NCI-H510A (cell line): ENCODE results near the gene TMEM174.

Experiments used
- DNase-seq: peaks from one replicate; lab custom pipeline; 2025; lab: John Stamatoyannopoulos, UW

TMEM174 gene

DNA sequence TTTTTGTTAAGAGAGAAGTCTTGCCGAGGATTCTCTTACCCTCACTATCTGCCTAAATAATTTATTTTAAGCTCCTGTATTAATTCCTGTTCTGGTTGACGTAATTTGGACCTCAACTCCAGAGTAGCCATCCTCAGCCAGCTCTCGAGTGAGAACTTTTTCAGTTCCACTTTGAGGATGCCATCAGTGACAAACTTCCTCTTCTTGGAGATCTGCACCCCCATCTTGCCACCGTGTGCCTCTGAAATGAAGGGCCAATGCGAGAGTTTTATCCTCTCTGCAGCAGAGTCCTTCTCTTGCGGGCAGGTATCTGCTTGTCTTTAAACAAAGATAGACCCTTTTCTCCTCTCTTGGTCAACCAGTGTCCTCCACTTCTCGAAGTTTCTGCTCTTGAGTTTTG is 19.5 kb upstream of the TMEM174 start:
- DNase-seq = no peak

DNA sequence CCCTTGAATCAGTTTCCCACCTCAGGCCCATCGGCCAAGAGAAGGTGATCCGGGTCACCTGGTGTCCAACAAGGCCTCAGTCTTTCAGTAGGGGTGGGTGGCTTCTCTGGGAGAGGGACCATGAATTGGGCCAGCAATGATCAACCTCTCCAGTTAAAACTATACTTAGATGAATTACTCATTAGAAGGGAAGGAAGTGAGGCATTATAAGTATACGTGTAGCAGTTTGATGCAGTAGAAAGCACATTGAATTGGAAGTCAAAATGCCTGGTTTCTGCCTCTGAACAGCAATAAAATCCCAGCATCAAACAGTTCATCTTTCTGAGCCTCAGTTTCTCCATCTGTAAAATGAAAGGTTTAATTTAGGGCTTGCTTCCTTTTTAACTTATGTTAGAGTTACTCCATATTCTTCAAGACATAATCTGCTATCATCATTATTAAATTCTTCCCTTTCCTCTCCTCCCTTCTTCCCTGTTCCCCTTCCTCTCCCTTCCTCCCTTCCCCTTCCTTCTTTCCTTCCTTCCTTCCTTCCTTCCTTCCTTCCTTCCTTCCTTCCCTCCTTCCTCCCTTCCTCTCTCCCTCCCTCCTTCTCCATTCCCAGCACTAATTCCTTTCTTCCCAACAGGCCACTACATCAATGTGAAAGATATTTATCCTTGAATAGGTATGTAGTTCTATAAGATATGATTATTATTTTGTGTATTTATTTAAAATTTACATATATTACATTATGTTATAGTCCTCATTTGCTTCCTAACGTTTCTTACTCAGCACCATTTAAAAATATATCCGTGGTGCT is 18.6 kb upstream of the TMEM174 start:
- no peak for DNase-seq

DNA sequence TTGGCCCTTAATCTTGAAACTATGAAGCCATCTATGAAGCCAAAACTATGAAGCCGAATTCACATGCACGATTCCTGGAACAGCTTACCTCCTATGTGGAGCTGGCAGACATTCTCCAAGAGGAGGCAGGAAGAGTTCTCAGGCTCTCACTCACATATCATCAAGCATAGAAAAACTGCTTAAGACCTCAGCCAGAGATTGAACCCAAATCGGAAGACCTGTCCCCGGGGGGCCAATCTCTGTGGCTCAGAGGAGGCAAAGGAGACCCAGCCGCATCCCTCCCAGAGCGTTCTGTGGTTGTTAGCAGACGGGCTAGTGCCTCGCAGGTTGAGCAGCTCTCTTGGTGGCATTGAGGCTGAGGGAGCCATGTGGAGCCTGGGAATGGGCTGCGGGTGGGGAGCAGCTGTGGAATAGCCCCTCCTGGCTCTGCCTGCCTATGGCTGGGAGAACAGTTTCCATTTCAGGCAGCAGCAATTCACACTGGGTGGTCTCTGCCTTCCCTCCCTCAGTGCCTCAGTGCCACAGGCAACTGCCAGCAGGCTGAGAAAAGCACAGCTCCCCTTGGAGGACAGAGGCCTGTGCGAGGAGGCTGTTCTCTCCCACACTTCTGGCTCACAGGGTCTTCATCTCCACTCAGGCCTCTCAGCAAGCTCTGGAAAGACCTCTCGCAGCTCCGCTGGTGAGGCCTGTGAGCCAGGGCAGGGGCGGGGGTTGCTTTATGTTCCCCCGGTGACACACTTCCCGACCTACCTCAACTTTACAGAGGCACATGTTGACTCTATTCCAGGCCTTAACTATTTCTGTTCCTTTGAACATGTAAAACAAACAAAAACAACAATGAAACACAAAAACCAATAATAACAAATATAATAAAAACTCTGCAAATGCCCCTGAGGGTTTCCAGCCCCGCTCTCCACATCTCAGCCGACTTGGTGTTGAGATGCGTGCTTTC is 17.4 kb upstream of the TMEM174 start:
- no peak for DNase-seq

DNA sequence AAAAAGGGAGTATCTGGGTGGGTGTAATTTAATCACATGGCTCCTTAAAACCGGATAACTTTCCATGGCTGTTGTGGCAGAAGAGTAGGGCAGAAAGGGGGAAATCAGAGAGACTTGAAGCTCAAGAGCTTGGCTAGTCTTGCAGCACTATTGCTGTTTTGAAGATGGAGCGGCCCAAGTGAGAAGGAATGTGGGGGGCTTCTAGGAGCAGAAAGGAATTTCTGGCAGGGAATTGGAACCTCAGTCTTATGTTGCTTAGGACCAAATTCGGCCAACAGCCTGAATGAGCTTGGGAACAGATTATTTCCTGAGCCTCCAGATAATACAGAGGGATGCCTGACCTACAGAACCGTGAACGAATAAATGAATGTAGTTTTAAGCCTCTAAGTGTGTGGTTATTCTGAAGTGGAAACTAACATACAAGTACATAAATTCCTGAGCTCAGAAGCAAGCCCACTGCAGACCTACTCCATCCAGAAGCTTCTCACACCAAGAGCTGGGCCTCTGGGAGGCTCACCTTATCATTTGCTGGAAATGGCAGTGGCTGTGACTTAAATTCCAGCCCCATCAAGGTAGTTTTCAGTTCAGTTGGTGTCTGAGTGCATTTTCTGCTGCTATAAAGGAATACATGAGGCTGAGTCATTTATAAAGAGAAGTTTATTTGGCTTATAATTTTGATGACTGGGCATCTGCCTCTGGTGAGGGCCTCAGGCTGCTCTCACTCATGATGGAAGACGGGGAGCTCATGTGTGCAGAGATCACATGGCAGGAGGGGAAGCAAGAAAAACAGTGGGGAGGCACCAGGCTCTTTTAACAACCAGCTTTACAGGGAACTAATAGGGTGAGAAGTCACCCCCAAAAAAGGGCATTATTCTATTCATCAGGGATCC is 15.3 kb upstream of the TMEM174 start:
- no peak for DNase-seq

DNA sequence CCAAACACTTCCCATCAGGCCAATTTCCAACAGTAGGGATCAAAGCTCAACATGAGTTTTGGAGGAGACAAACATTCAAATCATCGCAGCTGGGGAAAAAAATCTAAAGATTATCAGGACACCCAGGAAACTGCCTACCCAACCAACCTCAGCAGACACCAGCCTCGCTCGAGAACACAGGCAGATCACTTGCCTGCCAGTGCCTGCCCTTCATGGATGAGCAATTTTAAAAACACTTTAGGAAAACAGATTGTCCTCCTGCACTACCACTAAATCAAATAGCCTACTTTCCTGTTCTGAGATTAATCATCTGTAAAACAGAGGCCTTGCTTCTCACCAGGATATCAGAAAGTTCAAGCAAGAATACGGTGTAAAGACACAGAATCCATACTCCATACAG is 14.7 kb upstream of the TMEM174 start:
- peak; percentile 12 for DNase-seq

DNA sequence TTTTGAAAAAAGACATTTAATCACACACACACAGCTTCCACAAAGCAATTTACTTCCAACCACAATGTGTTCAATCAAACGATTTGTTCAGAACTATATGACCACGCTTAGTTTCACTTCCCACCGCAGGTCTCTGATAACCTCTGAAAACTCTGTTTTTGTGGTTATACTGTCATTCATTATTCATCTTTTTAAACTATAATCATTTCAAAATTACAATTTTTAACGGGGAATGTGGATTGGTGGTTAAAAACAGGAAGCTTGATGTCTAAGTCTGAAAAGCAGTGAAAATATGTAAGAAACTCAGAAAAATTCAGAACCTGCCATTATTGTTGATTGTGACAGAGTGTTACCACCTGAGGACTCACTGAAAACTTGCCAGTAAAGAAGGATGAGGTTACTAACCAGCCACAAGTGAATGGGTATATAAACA is 12.7 kb upstream of the TMEM174 start:
- DNase-seq = no peak

DNA sequence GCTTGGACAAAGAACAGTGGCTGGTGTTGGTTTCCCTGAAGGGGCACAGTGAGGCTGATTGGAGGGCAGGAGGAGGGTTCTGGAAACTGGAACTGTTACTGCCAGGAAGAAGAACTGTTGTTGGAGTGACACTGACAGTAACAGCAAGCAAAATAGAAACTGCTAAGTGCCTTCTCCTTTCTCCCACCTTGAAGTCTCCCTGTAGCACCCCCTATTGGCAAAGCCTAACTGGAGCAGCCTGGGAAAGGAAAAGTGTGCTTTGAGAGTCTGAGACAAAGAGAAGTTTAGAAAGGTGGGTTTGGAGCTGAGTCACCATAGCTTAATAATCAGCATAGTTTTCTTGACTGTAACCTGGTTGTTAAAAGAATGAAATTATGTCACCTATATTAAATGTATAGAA is 2.5 kb upstream of the TMEM174 start:
- no peak for DNase-seq

DNA sequence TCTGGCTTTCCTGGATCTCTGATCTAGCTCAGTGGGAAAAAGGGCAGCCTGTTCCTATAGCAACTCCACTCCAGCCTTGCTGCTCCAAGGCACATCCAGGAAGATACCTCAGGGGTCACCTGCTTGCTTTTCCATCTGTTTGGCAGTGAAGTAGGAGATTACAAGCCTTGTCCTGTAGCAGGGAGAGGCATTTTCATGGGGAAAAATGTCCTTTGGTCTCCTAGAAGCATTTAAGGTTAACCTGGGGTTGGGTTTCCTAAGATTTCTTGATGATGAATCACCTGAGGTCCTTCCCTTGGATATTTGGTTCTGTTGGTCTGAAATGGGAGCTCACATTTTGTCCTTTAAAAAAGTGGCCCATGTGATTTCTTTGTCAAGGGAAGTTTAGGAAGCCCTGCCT is 1.5 kb upstream of the TMEM174 start:
- no peak for DNase-seq

DNA sequence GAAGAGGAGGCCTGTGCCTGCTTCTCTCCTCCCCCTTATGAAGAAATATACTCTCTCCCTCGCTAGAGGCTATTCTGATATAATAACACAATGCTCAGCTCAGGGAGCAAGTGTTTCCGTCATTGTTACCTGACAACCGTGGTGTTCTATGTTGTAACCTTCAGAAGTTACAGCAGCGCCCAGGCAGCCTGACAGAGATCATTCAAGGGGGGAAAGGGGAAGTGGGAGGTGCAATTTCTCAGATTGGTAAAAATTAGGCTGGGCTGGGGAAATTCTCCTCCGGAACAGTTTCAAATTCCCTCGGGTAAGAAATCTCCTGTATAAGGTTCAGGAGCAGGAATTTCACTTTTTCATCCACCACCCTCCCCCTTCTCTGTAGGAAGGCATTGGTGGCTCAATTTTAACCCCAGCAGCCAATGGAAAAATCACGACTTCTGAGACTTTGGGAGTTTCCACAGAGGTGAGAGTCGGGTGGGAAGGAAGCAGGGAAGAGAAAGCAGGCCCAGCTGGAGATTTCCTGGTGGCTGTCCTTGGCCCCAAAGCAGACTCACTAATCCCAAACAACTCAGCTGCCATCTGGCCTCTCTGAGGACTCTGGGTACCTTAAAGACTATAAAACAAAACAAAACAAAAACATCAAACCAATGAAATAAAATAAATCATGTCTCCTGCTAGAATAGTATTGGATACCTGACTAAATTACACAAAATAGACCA is 1.3 kb downstream of the TMEM174 start:
- no peak for DNase-seq

DNA sequence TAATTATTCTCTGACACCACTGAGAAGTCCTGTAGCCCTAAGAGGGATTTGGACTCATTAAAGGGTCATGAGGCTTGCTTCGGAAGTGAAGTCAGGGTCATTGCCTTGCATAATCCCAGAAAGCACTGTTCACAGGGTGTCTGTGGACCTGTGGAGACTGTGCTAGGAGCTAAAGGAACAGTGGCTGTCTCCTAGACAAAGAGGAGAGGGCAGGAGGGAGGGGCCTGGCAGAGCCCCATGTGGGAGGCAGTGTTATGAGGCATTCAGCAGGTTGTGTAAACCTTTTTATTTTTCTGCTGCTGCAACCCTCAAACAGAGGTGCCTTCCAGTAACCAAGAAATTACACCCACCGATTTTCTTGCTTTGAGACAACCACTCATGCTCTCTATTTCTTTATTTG is 3.3 kb downstream of the TMEM174 start:
- no peak for DNase-seq

DNA sequence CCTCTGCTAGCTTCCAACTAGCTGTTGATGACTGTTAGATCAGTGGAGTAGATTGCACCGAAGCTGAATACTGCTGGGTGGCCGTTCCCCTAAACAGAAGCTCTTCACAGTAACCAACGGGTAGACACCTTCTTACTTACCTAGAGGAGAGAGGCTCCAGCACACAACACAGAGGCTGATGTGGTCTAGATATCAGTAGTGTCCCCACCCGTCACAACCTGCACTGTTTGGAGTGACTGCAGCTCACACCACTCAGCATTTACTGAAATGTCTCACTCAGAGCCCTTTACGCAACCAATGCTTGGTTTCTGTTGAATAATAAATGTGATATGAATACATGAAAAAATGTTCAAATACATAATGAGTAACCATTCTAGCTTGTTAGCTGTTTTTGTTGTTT is 5.3 kb downstream of the TMEM174 start:
- DNase-seq = no peak

DNA sequence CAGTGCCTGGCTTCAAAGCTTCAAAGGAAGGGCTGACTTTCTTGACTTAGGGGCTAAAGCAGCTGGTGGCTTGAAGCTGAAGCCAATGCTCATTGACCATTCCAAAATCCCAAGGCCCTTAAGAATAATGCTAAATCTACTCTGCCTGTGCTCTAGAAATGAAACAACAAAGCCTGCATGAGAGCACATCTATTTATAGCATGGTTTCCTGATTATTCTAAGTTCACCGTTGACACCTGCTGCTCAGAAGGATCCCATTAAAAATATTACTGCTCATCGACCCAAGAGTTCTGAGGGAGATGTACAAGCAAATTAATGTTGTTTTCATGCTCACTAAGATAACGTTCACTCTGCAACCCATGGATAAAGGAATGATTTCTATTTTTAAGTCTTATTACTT is 6.7 kb downstream of the TMEM174 start:
- no peak for DNase-seq

DNA sequence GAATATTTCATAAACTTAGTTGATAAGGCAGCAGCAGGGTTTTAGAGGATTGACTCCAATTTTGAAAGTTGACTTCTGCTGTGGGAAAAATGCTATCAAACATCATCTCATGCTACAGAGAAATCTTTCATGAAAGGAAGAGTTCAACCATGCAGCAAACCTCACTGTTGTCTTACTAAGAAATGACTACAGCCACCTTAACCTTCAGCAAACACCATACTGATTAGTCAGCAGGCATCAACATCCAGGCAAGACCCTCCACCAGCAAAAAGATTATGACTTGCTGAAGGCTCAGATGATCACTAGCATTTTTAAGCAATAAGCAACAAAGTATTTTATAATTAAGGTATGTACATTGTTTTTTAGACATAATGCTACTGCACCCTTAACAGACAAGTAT is 7.6 kb downstream of the TMEM174 start:
- DNase-seq = no peak

DNA sequence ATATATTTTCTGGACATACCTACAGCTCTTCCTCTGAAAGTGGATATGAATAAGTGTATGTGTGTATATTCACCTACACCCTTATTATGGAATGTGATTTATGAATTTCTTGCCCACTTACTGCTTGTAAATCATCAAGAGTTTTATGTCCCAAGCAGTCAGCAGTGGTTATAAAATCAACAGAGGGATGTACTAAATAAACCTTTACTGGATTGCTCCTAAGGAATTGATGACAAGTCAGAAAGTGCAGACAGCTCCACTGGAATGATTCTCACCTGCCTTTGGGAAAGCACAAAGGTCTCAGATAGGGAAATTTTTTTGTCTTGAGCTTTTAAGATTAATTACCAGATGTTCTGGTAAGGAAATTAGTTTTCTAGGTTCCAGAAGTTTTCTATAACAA is 9.3 kb downstream of the TMEM174 start:
- no peak for DNase-seq

DNA sequence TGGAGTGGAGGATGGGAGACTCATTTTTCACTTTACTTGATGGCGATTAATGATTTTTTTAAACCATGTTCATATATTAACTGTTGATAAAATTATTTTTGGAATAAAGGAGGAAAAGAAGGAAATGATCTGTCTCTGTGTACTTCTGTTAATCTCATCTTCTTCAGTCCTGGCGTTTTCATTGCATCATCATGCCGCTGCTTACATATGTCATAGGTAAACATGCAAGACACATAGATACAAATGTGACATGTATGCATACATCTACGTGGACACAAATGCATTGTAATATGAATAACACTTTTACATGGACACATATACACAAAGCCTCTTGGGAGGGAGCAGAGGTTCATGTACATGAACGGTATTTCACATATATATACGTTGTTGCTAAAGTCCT is 10.0 kb downstream of the TMEM174 start:
- no peak for DNase-seq

DNA sequence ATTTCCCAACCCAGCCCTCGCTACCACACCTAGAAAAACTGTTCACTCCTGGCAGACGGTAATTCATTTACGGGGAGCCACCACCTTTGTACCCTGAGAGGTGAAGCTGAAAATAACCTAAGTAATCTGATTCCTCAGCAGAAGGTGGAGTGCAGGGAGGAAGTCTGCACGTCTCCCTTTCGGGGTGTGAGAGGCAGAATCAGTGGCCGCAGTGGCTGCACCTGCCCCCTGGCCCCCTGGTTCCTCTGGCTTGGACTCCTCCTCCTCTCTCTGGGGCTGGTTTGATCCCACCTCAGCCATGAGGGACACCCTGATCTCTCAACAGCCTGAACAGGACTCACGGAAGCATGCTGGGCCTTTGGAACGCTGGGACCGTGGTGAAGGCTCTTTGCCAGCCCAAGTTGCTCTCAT is 10.5 kb downstream of the TMEM174 start:
- no peak for DNase-seq

DNA sequence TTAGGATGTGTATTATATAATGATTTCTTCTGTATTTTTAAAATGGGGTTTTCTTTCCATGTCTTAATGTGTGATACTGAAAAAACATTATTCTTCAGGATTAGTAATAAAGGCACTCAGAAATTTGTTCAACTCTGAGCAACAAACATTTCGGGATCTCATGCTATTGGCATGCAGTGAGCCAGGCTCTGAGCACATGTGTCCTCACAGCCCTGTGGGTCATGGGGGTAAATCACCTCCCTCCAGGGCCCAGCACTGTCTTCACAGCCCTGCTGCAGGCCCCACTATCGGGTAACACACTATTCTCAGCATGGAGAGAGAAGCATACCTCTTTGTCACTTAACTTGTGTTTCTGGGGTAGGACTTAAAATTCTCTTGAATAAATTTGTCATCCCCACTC is 14.0 kb downstream of the TMEM174 start:
- DNase-seq = no peak

DNA sequence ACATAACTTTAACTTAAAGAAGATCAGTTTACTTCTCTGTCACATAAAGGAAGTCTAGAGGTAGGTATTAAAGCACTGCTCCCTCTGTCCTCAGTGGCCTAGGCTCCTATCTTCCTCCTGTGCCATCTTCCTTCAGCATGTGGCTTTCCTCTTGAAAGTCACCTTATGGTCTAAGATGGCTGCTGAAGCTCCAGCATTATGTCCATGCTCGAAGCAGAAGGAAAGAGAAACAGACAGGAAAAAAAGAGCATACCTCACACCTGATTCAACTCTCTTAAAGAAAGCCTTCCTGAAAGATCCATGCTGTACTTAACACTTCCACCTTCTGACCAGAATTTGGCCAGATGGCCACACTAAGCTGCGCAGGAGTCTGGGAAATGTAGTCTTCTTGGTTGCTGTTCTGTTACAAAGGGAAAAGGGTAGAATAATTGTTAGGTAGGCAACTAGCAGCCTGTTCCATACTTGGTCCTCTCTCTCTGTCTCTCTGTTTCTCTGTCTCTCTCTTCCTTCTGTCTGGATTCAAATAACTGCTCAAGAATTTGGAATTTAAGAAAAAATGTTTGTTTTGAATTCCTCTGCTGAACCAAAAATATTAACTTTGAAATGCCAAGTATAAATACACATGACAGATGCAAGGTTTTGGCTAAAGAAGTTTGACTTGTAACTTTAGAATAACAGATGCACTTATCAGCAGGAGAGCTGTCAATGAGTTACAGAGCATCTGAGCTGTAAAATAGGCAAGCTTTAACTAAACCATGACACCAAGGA is 16.0 kb downstream of the TMEM174 start:
- no peak for DNase-seq

DNA sequence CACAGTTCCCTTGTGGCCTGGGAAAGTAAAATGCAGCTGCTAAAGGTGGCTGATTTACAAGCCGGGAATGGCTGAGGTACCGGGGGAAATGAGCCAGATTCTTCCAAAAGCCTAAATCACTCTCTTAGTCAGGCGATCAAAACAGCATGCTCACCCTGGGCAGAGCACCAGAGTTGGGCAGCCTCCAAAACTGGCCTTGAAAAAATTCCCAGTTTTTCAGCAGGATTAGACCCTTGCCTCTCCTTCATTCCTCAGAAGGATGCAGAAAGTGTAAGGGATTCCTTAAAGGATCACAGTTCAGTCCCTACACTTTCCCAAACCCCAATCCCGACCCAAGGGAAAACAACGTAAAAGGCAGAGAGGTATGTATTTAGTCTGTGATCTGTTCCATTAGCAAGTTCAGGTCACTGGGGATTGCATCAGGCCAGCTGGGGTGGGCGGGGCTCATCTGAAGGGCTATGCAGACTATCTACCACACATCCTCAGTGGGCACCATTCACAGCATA is 16.9 kb downstream of the TMEM174 start:
- DNase-seq = no peak

DNA sequence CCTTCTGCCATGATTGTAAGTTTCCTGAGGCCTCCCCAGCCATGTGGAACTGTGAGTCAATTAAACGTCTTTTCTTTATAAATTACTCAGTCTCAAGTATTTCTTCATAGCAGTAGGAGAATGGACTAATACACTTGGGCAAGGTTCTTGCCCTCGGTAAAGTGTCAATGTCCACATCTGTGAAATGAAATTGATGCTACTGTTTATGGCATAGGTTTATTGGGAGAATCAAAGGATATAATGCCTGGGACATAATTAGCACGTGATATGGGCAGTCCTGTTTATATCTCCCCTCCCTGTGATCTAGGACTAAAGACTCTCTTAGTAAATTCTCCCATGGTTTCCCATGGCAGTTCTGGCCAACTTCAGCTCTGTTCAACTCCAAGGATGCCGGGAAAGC is 19.4 kb downstream of the TMEM174 start:
- DNase-seq = no peak

DNA sequence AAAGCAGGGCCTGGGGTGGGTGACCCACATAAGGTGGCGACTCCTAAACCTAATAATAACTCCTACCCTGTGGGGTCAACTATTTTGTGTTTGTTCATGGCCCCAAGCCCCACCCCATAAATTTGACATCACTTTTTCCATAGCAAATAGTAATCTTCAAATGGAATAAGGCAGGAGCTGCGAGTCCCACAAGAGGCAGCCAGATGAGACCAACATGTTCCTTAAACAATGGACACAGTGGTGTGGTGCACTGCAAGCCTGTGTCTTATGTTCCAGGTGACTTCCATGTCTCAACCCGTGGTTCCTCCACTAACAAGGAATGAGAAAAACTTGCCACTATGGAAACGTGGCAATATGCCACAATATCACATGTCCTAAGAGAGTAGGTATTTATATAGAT is 20.6 kb downstream of the TMEM174 start:
- no peak for DNase-seq
